HG03175 (cell line): ENCODE results near the gene LRP11.
"Not testable (repeated sequence)": the region's sequence is repeated elsewhere in the genome, so short reads cannot be mapped to it uniquely, and the experiment has no call there.

Experiments used
- ATAC-seq: cut with Tn5 transposase; IDR thresholded peaks from one replicate; pipeline ENCODE4 v1.9.1; 2021; ENCODE audit warnings: mild to moderate bottlenecking, moderate library complexity; ENCODE audit not compliant: unreplicated experiment

LRP11 gene

DNA sequence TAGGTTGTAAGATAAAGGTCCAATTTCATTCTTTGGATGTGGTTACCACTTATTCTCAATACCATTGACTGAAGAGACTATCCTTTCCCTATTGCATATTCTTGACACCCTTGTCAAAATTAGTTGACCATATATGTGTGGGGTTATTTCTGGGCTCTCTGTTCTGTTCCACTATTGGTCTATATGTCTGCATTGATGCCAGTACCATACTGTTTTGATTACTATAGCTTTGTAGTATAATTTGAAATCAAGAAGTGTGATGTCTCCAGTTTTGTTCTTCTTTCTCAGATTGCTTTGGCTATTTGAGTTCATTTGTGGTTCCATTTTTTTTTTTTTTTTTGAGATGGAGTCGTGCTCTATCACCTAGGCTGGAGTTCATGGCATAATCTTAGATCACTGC lies 8.1 kb upstream of the LRP11 start:
- ATAC-seq = no peak

DNA sequence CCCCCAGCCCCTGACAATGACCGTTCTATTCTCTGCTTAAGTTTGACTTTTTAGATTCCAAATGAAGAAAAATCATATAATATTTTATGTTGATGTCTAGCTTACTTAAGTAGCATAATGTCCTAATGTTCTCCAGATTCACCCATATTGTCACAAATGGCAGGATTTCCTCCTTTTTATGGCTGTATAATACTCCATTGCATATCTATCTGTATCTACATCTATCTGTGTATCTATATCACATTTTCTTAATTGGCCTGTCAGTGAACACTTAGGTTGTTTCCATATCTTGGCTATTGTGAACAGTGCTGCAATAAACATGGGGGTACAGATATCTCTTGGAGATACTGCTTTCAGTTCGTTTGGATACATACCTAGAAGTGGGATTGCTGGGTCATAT lies 7.0 kb upstream of the LRP11 start:
- no peak for ATAC-seq

DNA sequence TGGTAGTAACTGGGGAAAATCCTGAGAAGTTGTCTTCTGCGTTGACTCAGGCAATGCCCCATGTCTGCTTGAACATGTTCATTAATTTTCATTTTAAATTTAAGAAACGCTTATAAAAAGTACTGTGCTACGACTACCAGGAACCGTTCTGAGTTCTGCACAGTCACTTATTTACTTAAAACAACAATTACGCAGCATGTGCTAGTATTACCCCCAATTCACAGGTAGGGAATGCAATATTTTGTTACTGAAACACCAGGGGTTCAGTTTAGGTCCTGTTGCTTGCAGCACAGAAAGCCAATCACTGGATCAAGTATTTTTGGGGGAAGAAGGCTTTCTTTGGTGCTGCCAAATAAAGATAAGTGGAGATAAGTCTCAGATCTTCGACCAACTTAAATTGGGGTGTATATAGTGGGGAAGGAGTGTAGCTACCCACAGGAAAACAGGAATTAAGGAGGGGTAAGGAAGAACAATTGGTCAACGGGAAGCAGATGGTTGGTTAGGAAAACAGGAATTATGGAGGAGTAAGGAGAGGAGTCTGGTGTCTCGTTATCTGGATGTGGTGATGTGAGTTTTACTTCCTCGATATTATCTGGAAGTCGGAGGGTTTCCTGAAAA lies 5.2 kb upstream of the LRP11 start:
- ATAC-seq = no peak

DNA sequence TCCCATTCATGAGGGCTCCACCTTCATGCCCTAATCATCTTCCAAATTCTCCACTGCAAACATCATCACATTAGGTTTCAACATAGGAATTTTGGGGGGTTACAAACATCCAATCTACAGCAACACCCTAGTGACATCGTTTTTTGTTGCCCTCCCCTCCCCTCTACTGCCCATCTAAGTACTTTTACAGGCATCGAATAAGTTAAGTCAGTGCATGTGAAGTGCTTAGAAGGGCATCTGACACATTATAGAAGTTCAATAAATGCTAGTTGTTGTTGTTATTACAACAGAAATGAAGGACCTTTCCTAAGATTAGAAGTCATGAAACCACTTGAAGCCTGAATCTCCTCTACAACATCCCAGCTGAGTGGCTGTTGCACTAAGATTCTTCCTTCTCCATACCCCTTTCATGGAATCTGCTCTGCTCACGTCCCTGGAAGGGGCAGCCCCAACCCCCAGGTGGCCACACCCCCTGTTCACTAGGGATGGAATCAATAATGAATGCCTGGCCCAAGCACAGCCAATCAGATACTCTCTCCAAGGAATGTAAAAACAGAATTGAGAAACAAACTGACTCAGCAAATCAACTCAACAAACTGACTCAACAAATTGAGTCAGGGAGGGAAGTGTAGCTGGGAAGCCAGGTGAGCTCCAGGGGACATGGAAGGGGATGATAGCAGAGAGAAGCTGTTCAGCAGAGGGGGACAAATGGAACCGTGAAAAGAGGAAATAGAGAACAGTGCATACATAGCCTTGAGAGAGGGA lies 3.9 kb upstream of the LRP11 start:
- ATAC-seq = no peak

GRCh38 chr6:149864578-149865535 lies 698 bp upstream of the LRP11 start:
- ATAC-seq = peak; percentile 32

GRCh38 chr6:149862922-149863697 lies 1.0 kb downstream of the LRP11 start:
- peak; percentile 25 for ATAC-seq

DNA sequence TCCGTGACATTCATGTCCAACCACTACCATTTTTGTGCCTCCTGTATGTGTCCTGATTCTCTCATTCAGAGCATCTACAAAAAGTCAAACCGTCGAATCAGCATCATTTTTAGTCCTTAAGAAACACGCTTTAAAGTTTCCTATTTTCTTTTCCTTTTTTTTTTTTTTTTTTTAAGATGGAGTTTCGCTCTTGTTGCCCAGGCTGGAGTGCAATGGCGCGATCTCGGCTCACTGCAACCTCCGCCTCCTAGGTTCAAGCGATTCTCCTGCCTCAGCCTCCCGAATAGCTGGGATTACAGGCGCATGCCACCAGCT lies 1.8 kb downstream of the LRP11 start:
- ATAC-seq = not testable (repeated sequence)

DNA sequence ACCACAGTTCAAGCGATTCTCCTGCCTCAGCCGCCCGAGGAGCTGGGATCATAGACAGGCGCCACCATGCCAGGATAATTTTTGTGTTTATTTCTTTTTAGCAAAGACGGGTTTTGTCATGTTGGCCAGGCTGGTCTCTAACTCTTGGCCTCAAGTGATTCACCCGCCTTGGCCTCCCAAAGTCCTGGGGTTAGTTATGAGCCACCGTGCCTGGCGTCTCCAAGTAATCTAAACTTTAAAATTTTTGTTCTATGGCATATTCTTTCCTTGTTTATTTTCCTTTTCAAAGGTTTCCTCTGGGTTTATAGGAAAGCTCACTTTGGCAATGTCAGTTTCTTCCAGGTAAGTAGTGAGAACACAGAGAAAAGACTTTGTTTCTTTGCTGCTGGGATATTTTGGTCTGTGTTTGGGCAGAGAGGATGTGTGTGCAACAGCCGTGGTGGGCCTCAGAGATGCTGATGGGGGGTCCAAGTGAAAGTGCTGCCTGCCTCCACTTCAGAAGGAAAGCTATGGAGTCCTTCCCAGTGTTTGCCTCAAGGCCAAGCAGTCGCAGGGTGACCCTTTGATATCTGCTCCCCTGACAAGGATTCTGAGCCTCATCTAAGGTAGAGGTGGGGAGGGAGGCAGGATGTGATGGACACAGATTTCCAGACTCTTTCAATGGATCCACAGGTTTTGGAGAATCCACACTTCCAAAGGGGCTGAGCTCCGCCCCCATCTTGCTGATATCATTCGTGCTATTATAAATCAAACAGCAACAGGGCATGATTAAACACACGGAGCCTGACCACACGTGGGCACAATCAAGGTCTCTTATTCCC lies 2.3 kb downstream of the LRP11 start:
- ATAC-seq = no peak

GRCh38 chr6:149860834-149861602 lies 3.1 kb downstream of the LRP11 start:
- no peak for ATAC-seq

- ATAC-seq = no peak
Measured at GRCh38 chr6:149860513-149860833, 3.7 kb downstream of the LRP11 start.

DNA sequence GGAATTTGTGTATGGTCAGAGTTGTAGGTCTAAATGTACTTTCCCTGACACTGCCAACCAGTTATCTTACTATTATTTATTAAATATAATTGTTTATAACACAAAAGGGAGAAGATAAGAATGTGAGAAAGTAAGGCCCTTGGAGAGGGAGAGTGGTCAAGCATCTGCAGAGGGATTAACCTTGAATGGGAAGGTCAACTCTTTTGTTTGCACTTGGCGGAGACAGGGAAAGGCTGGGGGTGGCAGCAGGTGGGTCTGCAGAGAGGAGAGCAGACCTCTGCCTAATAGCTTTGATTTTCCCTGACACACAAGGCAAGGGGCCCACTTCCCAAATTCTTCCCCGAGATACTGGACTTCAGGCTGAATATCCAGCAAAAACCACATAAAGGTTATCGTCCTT lies 4.2 kb downstream of the LRP11 start:
- no peak for ATAC-seq

- ATAC-seq = no peak
Measured at GRCh38 chr6:149859368-149859767, 4.8 kb downstream of the LRP11 start.

DNA sequence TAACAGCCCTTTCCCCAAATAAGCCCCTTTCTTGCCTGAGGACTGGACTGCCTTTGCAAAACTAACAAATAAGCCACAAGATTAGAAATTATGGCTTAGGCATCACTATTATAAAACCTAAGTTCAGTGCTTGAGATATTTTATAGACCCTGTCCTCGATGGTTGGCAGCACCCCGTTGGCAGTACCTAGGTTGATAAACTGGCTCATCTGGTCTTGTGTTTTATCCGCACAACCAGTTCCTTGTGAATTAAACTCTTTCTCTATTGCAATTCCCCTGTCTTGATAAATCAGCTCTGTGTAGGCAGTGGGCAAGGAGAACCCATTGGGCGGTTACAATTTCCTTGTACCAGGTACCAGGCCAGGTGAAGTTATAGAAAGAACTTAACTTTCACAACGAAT lies 6.6 kb downstream of the LRP11 start:
- no peak for ATAC-seq

DNA sequence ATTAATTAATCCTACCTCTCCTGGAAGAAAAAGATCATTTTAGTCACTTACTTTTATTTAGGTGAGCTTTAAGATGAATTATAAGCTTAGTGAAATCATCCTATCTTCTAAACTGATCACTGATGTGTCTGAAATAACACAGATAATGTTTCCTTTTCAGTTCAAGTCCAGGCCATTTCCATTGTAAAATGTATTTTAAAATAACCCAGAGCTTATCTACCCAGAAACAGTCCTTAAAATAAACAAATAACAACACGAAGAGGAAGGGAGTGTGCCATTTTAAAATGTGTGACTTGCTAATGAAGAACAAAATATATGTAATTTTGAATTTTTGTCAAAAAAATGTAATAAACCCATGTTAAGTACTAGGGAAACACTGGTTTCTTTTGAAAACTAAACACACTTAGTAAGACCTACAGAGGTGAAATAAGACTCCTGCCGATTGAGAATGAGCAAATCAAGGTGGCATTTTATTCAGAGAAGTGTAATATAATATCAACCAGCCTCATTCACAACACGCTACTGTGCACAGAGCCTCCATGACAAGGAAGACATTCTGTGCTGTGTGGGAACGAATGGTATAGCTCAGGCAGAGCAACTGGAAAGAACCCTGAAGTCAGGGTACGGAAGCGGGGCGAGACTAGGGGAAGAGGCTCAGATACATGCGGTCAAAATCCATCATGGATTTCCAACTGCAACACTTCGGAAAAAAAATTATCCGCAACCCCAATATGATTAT lies 7.7 kb downstream of the LRP11 start:
- ATAC-seq = no peak

GRCh38 chr6:149855741-149856140 lies 8.4 kb downstream of the LRP11 start:
- no peak for ATAC-seq

DNA sequence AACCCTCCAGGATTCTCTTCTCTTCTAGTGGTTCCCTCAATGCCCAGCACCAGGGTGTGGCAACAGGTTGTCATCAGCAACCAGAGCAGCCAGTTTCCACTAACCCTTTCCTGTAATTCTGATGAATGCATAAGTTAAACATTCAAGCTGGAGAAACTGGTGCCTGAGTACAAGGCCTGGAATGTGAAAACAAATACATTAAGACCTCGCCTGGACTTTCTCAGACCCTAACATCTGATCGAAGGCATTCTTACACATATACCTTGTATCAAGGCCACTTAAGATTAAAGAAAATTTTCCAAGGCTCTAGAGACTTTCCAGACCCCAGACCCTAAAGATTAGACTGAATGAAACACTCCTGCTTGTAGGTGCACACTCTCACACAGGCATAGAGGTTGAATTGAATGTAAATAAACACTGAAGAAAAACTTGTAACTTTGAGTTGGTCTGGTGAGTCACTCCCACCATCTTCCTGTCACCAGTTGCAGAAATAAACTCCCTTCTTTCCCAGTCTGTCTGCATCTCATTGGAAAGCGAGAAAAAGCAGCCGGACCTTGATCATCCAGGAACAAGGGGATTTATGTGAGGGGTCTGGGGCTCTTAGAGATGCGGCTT lies 9.0 kb downstream of the LRP11 start:
- no peak for ATAC-seq

- ATAC-seq = no peak
Measured at GRCh38 chr6:149854532-149854931, 9.6 kb downstream of the LRP11 start.

DNA sequence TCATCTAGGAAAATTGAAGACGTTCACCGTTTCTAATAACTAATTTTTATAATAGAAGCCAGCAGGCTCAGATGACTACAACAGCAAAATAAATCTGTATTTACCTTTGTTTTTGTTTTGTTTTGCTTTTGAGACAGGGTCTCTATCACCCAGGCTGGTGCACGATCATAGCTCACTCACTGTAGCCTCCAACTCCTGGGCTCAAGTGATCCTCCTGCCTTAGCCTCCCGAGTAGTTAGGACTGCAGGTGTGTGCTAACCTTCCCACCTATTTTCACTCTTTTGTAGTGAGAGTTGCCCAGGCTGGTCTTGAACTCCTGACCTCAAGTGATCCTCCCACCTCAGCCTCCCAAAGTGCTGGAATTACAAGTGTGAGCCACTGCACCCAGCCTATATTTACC lies 10.1 kb downstream of the LRP11 start:
- ATAC-seq = not testable (repeated sequence)
